SH-SY5Y (cell line): ENCODE results near the gene NFIA.

Source experiments
- GATA2 ChIP-seq: IDR thresholded peaks from 2 replicates; pipeline ENCODE4 v1.6.1; 2011; ENCODE audit warnings: mild to moderate bottlenecking, low read depth, low read length
- GATA3 ChIP-seq: IDR thresholded peaks from 2 replicates; pipeline ENCODE4 v1.6.1; 2011; ENCODE audit warnings: low read depth, mild to moderate bottlenecking, low read length, moderate library complexity

- no peak for TF ChIP-seq GATA2
- TF ChIP-seq GATA3: no peak
These were observed 89.0 kb downstream of the NFIA start for GRCh38 chr1:61171346-61171745.
